Upper lobe of left lung (tissue), 4 donors: ENCODE measurements around the gene PCYOX1L.

ENCODE experiments used
- POLR2A ChIP-seq, 4 donors: fragments of 450-650 bp; IDR thresholded peaks; one replicate each; pipeline ENCODE4 v1.5.1; 2016 to 2017; ENCODE audit warnings: antibody characterized with exemption in 4 of 4, mild to moderate bottlenecking in 2 of 4
- POLR2AphosphoS5 ChIP-seq, 2 donors: sonication (generic); formaldehyde crosslinking; IDR thresholded peaks; one replicate each; pipeline ENCODE4 v1.5.1; 2017; ENCODE audit warnings: antibody characterized with exemption in 2 of 2
- TF ChIP-seq, protein P1 (sequence below), 6 experiments: fragments of 450-650 bp in 4 of 6; fragments of 200-600 bp in 2 of 6; sonication (generic) in 2 of 6; IDR thresholded peaks; one replicate each; pipeline ENCODE4 v1.5.1; 2016 to 2019; ENCODE audit warnings: antibody characterized with exemption in 6 of 6

DNA sequence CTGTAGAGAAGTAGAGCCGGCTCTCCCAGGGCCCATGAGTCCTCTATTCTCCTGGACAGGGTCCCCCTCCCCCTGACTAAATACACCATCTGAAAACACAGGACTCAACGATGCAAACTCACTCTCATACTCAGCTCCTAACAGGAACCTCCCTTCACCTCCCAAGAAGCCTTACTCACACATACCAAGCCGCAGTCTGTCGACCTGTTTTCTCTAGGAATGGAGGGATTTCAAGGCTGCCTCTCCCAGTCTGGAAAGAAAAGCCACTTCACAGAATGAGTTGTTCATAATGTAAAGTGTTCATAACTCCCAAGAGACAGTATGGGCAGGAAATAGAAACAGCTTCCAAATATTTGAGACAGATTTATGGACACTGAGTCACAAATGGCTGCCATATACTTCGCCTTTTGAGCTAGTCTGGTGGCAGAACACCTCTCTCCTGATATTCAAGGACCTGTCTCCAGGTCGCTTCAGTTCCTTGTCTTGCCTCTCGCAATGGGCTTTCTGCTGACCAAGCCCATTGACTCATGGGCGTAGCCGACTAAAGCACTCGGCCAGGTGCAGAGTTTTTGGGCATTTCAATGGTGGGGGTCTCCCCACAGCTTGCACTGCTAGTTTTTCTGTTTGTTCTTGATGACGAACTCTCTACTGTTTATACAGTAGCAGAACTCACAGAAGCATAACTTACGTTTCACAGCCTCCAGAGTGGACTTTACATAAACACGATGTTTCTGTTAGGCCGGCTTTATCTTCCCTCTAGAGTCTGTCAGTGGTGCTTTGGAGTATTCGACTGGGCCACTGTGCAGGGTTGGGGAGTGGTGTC lies 46.3 kb downstream of the PCYOX1L start:
- TF ChIP-seq, protein P1, sequence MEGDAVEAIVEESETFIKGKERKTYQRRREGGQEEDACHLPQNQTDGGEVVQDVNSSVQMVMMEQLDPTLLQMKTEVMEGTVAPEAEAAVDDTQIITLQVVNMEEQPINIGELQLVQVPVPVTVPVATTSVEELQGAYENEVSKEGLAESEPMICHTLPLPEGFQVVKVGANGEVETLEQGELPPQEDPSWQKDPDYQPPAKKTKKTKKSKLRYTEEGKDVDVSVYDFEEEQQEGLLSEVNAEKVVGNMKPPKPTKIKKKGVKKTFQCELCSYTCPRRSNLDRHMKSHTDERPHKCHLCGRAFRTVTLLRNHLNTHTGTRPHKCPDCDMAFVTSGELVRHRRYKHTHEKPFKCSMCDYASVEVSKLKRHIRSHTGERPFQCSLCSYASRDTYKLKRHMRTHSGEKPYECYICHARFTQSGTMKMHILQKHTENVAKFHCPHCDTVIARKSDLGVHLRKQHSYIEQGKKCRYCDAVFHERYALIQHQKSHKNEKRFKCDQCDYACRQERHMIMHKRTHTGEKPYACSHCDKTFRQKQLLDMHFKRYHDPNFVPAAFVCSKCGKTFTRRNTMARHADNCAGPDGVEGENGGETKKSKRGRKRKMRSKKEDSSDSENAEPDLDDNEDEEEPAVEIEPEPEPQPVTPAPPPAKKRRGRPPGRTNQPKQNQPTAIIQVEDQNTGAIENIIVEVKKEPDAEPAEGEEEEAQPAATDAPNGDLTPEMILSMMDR (IDR thresholded peaks at IDR 0.05): no peak
- no peak for TF ChIP-seq POLR2AphosphoS5 (IDR thresholded peaks at IDR 0.05)
- no peak for TF ChIP-seq POLR2A (IDR thresholded peaks at IDR 0.05)
